SK-N-SH (cell line): Measurements from ENCODE around the gene NLGN1.

ENCODE experiments used
- EP300 ChIP-seq, 2 experiments: IDR thresholded peaks; 2 replicates each; pipeline versions ENCODE4 v1.4.0 to v1.6.1; 2012; ENCODE audit warnings: borderline replicate concordance in 1 of 2, low read depth in 1 of 2, low read length in 1 of 2
- EZH2phosphoT487 ChIP-seq: fragments of 200-600 bp; sonication (generic); IDR thresholded peaks from 2 replicates; pipeline ENCODE4 v1.6.1; 2017; ENCODE audit warnings: low read depth, mixed run types, mild to moderate bottlenecking, antibody characterized with exemption, moderate library complexity, borderline replicate concordance
- TAF1 ChIP-seq: IDR thresholded peaks from 2 replicates; pipeline ENCODE4 v1.6.1; 2012; ENCODE audit warnings: low read depth, mild to moderate bottlenecking, low read length, moderate library complexity, borderline replicate concordance

DNA sequence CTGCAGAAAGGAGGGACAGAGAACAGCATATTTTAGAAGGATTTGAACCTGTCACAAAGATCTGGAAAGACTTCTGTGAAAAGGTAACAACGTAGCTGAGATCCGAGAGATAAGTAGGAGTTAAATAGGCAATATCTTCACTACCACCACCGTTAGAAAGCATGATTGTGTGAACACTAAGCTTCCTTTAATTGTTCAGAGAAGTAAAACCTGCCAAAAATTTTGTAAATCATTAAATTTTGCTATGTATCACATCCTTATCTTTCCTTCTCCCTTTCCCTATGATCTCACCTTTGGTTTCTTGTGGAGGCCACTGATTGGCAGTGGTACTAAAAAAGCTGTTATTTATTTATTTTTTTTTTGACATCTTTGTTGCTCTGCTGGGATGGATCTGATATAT, 346.9 kb downstream of the NLGN1 start:
- no peak for TF ChIP-seq EP300 (IDR thresholded peaks at IDR 0.05; ENCODE audit: borderline replicate concordance in 1 of 2, low read depth in 1 of 2, low read length in 1 of 2)
- no peak for TF ChIP-seq TAF1
- TF ChIP-seq EZH2phosphoT487: no peak
